GM12873 (cell line): ENCODE results near the gene SPATA21.
A peak's percentile ranks its signal among the peaks of the same experiment; 100 is the strongest.

Experiments used
- CTCF ChIP-seq: IDR thresholded peaks from 2 replicates; pipeline ENCODE4 v1.5.1; 2012; ENCODE audit warnings: low read depth, mild to moderate bottlenecking, moderate library complexity, low read length, control low read depth; ENCODE audit not compliant: insufficient read depth; ENCODE audit errors: missing control alignments

Gene SPATA21

GRCh38 chr1:16436946-16437474 is at the start of gene SPATA21:
Gene SPATA21 (minus strand): TSS chr1:16437424. CDS start chr1:16431371, 6,053 bp downstream.
- TF ChIP-seq CTCF = no peak

GRCh38 chr1:16484931-16485330 is 47.7 kb upstream of the SPATA21 start:
- TF ChIP-seq CTCF = no peak

- no peak for TF ChIP-seq CTCF
Observed at GRCh38 chr1:16484501-16484835, 47.2 kb upstream of the SPATA21 start.

GRCh38 chr1:16478091-16478490 is 40.9 kb upstream of the SPATA21 start:
- no peak for TF ChIP-seq CTCF

GRCh38 chr1:16474891-16475290 is 37.7 kb upstream of the SPATA21 start:
- TF ChIP-seq CTCF = peak; percentile 27

- TF ChIP-seq CTCF = no peak
Observed at GRCh38 chr1:16474166-16474800, 37.1 kb upstream of the SPATA21 start.

- no peak for TF ChIP-seq CTCF
Observed at GRCh38 chr1:16468558-16468957, 31.3 kb upstream of the SPATA21 start.
